T-helper 1 cell (primary cell): ENCODE measurements around the gene C1QC.

Source experiments
- DNase-seq, 5 donors: peaks; one replicate each; pipeline ENCODE4 v3.0.0-alpha.2; 2012 to 2020
- total RNA-seq, 4 donors: gene quantifications; one replicate each; lab custom pipeline; 2026; lab: John Stamatoyannopoulos, UW

The C1QC gene
- 0 reads per million in 4 donors for total RNA-seq

- DNase-seq = no peak
Measured at GRCh38 chr1:22643381-22643780, at the start of gene C1QC. Gene C1QC (plus strand): TSS chr1:22643633. CDS start chr1:22644024, 391 bp downstream.

GRCh38 chr1:22594396-22594795 is 49.0 kb upstream of the C1QC start:
- no peak for DNase-seq

GRCh38 chr1:22595108-22595507 is 48.3 kb upstream of the C1QC start:
- DNase-seq = no peak

DNA sequence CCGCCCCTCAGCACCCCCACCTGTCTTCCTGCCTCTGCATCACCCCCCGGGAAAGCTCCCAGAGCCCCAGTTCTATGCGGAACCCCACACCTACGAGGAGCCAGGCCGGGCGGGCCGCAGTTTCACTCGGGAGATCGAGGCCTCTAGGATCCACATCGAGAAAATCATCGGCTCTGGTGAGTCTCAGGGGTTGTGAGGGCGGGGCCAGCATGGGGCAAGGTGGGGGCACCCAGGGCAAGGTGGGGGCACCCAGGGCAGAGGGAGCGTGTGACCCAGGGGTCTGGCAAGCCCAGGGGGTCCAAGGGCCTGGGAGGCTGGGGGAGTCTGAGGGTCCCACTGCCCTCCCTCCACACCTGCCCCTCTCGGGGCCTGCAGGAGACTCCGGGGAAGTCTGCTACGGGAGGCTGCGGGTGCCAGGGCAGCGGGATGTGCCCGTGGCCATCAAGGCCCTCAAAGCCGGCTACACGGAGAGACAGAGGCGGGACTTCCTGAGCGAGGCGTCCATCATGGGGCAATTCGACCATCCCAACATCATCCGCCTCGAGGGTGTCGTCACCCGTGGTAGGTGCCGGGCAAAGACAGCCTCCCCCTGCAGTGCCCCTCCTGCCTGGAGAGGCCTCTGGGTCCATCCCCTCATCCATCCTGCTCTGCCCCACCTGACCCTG is 46.0 kb upstream of the C1QC start:
- DNase-seq = no peak

GRCh38 chr1:22597996-22598395 is 45.4 kb upstream of the C1QC start:
- no peak for DNase-seq

DNA sequence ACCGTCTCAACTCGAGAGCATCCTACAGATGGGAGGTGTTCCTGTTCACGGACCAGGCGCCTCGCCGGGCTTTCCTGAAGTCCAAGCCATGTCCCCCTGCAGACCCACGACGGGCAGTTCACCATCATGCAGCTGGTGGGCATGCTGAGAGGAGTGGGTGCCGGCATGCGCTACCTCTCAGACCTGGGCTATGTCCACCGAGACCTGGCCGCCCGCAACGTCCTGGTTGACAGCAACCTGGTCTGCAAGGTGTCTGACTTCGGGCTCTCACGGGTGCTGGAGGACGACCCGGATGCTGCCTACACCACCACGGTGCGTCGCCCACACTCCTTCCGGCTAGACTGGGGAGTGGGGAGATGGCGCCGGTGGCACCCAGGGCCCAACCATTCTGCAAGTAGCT is 44.7 kb upstream of the C1QC start:
- DNase-seq = no peak

GRCh38 chr1:22600071-22600816 is 43.2 kb upstream of the C1QC start:
- DNase-seq = no peak

- DNase-seq = no peak
Measured at GRCh38 chr1:22600817-22601605, 42.4 kb upstream of the C1QC start.

DNA sequence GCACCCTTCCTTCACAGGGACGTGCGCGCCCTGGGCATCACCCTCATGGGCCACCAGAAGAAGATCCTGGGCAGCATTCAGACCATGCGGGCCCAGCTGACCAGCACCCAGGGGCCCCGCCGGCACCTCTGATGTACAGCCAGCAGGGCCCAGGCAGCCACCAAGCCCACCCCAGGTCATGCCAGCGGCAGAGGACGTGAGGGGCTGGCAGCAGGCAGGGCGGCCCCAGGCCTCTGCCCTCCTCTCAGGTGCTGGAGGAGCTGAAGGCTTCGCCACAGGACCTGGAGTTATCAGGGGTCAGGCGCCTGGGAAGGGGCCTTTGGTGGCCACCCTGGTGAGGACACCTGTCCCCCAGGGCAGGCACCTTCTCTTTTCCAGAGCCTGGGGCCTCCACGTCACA is 41.8 kb upstream of the C1QC start:
- no peak for DNase-seq

DNA sequence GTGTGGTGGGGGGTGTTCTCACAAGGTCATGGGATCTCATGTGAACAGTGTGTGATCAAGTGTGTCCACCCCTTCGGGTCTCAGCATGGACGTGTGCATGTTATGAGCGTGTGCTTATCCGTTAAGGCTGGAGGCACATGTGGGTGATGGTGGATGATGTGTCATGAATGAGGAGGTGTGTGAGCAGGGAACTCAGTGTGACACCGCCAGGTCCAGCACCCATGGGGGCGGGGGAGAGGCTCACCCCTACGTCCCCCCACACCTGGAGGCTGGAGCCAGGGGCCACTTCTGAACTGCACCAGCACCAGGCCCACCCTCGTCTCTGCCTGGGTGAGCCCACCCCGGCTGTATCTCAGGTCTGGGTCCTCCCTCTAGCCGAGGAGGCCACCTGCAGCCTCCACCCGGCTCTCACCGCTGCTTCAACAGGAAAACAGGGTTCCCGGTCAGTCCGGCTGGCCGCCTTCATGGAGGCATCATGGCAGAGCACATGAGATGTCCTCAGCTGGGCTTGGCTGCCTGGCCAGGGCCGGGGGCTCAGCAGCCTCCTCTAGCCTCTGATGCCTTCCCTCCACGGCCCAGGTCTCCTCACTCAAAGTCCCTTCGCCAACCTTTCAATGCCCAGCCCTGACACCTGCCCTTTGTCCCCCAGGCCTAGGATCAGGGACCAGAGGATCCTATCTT is 41.2 kb upstream of the C1QC start:
- DNase-seq = no peak

DNA sequence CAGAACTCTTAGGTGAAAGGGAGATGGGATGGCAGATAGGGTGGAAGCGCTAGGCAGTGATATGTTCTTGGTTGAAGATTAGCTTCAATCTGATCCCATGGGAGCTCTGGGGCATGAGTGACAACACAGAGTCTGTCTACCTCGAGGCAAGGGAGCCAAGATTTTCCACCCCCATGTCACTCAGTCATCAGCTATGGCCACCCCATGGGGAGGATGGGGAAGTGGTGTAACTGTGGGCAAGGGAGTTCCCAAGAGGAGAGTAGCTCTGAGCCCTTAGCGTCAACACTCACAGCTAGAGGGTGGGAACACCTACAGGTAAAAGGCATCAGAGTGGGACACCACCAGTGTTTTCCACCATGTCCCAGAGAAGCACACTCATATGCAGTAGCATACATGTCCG is 37.3 kb upstream of the C1QC start:
- no peak for DNase-seq

DNA sequence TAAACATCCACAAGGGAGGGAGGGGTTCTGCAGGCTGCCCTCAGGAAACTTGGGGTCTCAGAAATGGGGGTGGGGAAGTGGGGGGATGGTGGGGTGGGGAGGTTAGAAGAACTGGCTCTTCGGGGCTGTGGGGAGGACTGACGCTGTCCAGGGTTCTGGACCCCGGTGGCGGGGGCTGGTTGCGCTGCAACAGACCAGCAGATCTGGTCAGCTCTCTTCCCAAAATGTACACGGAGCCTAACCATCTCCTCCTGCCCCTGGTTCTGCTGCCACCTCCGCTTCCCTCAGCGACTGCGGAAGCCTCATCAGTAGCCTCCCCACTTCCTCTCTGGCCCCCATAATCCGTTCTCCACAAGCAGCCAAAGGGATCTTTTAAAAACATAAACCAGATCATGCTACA is 36.3 kb upstream of the C1QC start:
- no peak for DNase-seq

DNA sequence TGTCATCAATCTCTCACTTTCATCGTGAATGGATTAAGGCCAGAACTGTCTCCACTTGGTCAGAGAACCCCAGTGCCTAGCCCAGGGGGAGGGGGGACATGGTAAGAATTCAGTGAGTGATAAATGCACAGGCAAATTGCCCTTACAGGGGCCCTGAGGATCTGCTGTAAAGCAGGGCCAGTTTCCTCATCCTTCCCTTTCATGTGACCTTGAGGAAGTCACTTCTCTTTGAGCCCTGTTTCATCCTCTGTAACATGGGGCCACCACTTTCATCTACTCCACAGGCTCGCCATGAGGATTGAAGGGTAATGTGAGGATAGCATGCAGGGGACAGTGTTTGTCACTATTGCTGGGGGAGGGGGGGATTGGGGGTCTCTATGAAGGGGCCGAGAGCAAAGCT is 35.1 kb upstream of the C1QC start:
- no peak for DNase-seq

DNA sequence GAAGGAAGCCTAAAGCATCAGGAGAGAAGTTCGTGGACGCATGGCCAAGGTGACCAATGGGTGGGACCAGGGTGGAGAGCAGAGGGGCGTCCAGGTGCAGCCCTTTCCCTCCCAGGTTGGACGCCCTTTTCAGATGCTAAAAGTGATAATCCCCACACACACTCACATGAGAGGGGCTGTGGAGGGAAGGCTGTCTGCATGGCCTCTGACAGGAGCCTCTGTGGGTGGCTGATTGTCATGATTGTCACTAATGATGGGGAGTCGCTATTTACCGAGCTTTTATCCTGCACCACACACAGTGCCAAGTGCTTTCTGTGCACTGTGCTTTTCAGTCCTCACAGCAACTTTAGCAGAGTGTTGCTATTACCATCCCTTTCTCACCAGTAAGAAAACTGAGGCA is 34.1 kb upstream of the C1QC start:
- no peak for DNase-seq

GRCh38 chr1:22611530-22611947 is 31.9 kb upstream of the C1QC start:
- DNase-seq = peak in 1 of 5 donors; percentile 9

DNA sequence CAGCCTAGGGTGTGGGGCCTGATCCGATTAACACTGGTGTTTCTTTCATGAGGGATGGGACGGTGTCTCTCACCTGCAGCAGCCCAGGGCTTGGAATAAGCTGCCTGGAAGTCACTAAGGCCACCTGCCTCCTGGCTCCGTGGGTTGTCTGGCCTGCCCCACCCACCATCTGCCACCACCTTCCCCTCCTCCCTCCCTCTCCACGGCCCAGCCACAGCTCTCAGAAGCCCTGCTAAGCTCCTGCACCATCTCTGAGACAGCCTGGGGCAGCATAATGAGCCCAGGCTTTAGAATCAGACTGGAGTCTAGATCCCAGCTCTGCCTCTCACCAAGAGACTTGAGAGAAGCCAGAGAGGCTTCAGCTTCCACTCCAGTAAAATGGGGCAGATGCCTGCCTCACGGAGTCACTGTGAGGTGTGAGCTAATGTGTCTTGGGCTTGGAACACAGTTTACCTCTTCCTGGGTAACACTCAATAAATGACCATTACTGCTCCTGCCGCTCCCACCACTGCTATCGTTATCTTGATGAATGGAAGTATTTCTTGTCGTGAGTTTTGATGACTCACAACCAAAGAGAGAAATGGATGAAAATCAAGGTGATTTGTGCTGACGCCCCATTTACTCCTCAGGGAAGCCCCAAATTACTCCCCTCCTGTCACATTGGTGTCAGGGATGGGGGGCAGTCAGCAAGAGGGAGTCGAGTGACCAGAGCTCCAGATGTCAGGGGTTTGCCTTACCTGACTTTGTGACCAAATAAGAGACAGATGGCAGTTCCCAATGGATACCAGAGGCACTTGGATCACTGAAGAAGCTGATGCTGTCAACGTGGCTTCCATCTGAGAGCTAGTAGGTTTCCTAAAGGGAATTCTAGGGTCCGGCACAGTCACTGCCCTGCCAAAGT is 30.5 kb upstream of the C1QC start:
- DNase-seq = no peak

GRCh38 chr1:22613572-22613918 is 29.9 kb upstream of the C1QC start:
- DNase-seq = no peak

- DNase-seq = no peak
Measured at GRCh38 chr1:22613951-22614350, 29.5 kb upstream of the C1QC start.

GRCh38 chr1:22615886-22616285 is 27.5 kb upstream of the C1QC start:
- no peak for DNase-seq

DNA sequence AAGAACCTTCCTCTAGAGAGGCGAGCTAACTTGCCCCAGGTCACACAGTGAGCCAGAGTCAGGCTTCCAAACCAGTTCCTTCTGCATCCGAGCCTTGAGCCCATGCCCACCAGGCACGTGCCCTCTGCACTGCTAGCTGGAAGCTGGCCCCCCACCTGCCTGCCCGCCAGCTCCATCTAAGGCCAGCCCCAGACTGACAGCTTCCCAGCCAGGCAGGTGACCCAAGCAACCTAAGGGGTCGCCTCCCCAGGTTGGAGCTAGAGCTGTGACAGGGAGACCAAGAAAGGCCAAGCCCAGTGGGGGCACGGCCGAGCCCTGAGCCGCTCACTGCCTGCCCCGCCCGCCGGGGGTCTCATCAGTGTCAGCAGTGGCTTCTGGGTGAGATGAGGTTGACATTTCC is 26.9 kb upstream of the C1QC start:
- DNase-seq = no peak

DNA sequence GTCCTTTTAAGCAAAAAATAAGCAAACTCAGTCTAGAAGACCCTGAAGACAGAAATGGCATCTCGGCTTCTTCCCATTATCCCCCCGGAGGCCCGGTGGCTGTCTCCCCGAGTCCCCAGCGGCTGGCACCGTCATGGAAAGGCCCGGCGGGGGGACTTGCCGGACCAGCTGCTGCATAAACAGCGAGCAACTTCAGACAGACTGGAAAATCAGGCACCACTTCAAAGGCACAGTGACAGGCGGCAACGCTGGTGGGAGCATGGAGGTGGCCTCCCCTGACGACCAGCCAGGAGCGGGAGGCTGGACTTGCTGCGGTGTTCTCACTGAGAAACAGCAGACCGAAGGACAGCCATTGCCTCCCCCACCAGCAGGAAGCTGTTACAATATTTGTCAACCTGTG is 25.4 kb upstream of the C1QC start:
- no peak for DNase-seq

DNA sequence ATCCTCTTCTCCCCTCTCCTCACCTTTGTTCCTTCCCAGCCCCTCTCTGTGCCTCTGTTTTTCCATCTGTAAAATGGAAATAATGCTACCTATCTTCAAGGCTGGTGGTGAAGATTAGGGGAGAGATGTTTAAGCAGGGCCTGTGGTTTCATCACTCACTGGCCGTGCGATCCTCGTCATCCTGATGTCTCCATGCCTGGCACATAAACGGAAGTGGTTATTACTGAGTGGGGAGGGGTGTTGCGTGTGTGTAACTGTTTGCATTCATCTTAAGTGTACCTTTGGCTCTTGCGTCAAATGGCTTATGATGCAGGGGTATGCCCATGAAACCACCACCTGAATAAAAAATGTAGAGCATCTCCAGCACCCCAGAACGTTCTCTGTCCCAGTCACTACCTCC is 24.2 kb upstream of the C1QC start:
- no peak for DNase-seq
